T-cell (primary cell): Measurements from ENCODE around the gene KCNJ16. TPM values are rescaled to one million over a fixed set of nuclear protein-coding genes. Genes with fewer than 3 reads are reported as not detected.

Experiments
- ATAC-seq, 4 experiments: fragments of 200-7000 bp in 3 of 4; fragments of 150-1000 bp in 1 of 4; cut with Tn5 transposase; replicated peaks in 1 of 4; 1 replicate in 3 of 4; 2 replicates in 1 of 4; pipeline ENCODE4 v1.10.0; 2021; ENCODE audit warnings: moderate library complexity in 3 of 4, mild to moderate bottlenecking in 2 of 4, moderate number of reproducible peaks in 1 of 4
- CTCF ChIA-PET, 2 donors: fragments of 300-600 bp; sonication (Branson Sonifier 250); formaldehyde crosslinking; loops; one replicate each; lab custom pipeline; 2022; ENCODE audit warnings: antibody characterized with exemption in 2 of 2; lab: Charles Lee
- POLR2A ChIA-PET, 2 donors: fragments of 300-600 bp; sonication (Branson Sonifier 250); formaldehyde crosslinking; loops; one replicate each; lab custom pipeline; 2022; ENCODE audit warnings: antibody characterized with exemption in 2 of 2; lab: Charles Lee
- DNase-seq, 35 experiments: peaks; one replicate each; pipeline versions ENCODE4 v3.0.0 to v3.0.0-alpha.2; 2013 to 2023
- H3K27ac ChIP-seq: one replicate; pipeline ENCODE4 v1.5.1; 2013; ENCODE audit warnings: low read length
- H3K27me3 ChIP-seq, 2 experiments: replicated peaks in 1 of 2; 1 replicate in 1 of 2; 2 replicates in 1 of 2; pipeline versions ENCODE4 v1.6.1 to v1.7.0; 2013; ENCODE audit warnings: low read length in 1 of 2, mixed read lengths in 1 of 2; ENCODE audit not compliant: control insufficient read depth in 2 of 2, insufficient read depth in 2 of 2; ENCODE audit errors: extremely low read depth in 1 of 2
- H3K36me3 ChIP-seq, 2 donors: 1 replicate in 1 of 2; 2 replicates in 1 of 2; pipeline versions ENCODE4 v1.6.1 to v1.7.0; 2013; ENCODE audit warnings: low read length in 1 of 2; ENCODE audit not compliant: control insufficient read depth in 2 of 2, insufficient read depth in 1 of 2; ENCODE audit errors: extremely low read depth in 1 of 2
- H3K4me1 ChIP-seq, 2 experiments: 1 replicate in 1 of 2; 2 replicates in 1 of 2; pipeline versions ENCODE4 v1.6.1 to v1.7.0; 2013; ENCODE audit warnings: low read length in 2 of 2, mixed read lengths in 1 of 2; ENCODE audit not compliant: insufficient read depth in 2 of 2, control insufficient read depth in 1 of 2; ENCODE audit errors: extremely low read depth in 1 of 2
- H3K4me3 ChIP-seq, 2 donors: 1 replicate in 1 of 2; 2 replicates in 1 of 2; pipeline versions ENCODE4 v1.5.1 to v1.7.0; 2013; ENCODE audit warnings: mild to moderate bottlenecking in 2 of 2, low read length in 1 of 2, moderate library complexity in 1 of 2; ENCODE audit not compliant: control insufficient read depth in 1 of 2; ENCODE audit errors: extremely low read depth in 1 of 2
- H3K9me3 ChIP-seq: 2 replicates; pipeline ENCODE4 v1.7.0; 2013
- H3K27ac Mint-ChIP-seq, 2 donors: one replicate each; pipeline ENCODE4 v1.8.0; 2020 to 2021; ENCODE audit warnings: mild to moderate bottlenecking in 2 of 2, mixed read lengths in 2 of 2
- H3K27me3 Mint-ChIP-seq, 2 donors: one replicate each; pipeline ENCODE4 v1.8.0; 2021 to 2022; ENCODE audit warnings: mixed read lengths in 2 of 2
- H3K36me3 Mint-ChIP-seq: one replicate; pipeline ENCODE4 v1.8.0; 2021; ENCODE audit warnings: mixed read lengths
- H3K4me1 Mint-ChIP-seq, 3 donors: one replicate each; pipeline ENCODE4 v1.8.0; 2020 to 2022; ENCODE audit warnings: mixed read lengths in 3 of 3, mild to moderate bottlenecking in 1 of 3
- H3K4me3 Mint-ChIP-seq, 3 donors: one replicate each; pipeline ENCODE4 v1.8.0; 2020 to 2022; ENCODE audit warnings: mild to moderate bottlenecking in 3 of 3, mixed read lengths in 3 of 3, moderate library complexity in 3 of 3
- H3K9me3 Mint-ChIP-seq, 3 donors: one replicate each; pipeline ENCODE4 v1.8.0; 2020 to 2022; ENCODE audit warnings: mixed read lengths in 3 of 3
- WGBS: methylation state at CpG from one replicate; pipeline ENCODE4 v1.1.5; 2013; ENCODE audit warnings: missing lambda C conversion rate; ENCODE audit not compliant: insufficient coverage; 5-methylcytosine and 5-hydroxymethylcytosine counted together
- total RNA-seq, 35 experiments: library from RNA in 6 of 35; stranded (reverse) in 6 of 35; fragments of 120-200 nt in 1 of 35; gene quantifications; one replicate each; pipeline versions ENCODE4 v1.2.1 to v1.2.4 and lab custom pipeline; 2013 to 2026

Gene KCNJ16
- total RNA-seq, 5 donors from 2014 or later (not counting 1 experiment from before 2014, with no cell fraction given), result not detected

- H3K9me3 ChIP-seq, result no peaks in the 10 kb centered on the region
- ATAC-seq (no peak), DNase-seq (no peak)
- Mint-ChIP-seq H3K9me3 (no peaks in the 10 kb centered on the region), H3K27ac (no peak overlapping the region), H3K27me3 (peaks cover 13 to 14% of the 10 kb centered on the region in 2 donors), H3K4me1 (no peaks in the 10 kb centered on the region), H3K36me3 (no peaks in the 10 kb centered on the region), H3K4me3 (no peak overlapping the region)
- H3K27me3 ChIP-seq, result no peaks in the 10 kb centered on the region
- H3K4me1 ChIP-seq, result no peaks in the 10 kb centered on the region
- no peak overlapping the region for H3K4me3 ChIP-seq
- H3K36me3 ChIP-seq, result no peaks in the 10 kb centered on the region
- no peak overlapping the region for H3K27ac ChIP-seq
- ChIA-PET CTCF (interaction anchor here in 1 of 2 donors (0.7 kb wide), 1 partner anchor 288 kb away, joined by 3 read pairs; no protein-coding TSS in a partner anchor), POLR2A (no interaction called here)
- 88% methylated on average over 2 of the region's 3 CpGs for WGBS
These were observed 106.8 kb downstream of the KCNJ16 start for GRCh38 chr17:70181866-70182265.

GRCh38 chr17:70183508-70183907 lies 108.5 kb downstream of the KCNJ16 start:
- H3K4me1 Mint-ChIP-seq, result no peaks in the 10 kb centered on the region
- no peak overlapping the region for H3K4me3 ChIP-seq
- H3K36me3 ChIP-seq, result no peaks in the 10 kb centered on the region
- no peaks in the 10 kb centered on the region for H3K27me3 ChIP-seq
- ChIA-PET POLR2A (no interaction called here), CTCF (no interaction called here)
- ATAC-seq, result no peak
- H3K9me3 ChIP-seq, result no peaks in the 10 kb centered on the region
- H3K9me3 Mint-ChIP-seq, result no peaks in the 10 kb centered on the region
- H3K27ac ChIP-seq, result no peak overlapping the region
- no peak for DNase-seq
- H3K36me3 Mint-ChIP-seq, result no peaks in the 10 kb centered on the region
- no peaks in the 10 kb centered on the region for H3K4me1 ChIP-seq
- H3K4me3 Mint-ChIP-seq, result no peak overlapping the region
- peaks cover 7 to 10% of the 10 kb centered on the region in 2 donors for H3K27me3 Mint-ChIP-seq
- no peak overlapping the region for H3K27ac Mint-ChIP-seq
- WGBS, result no CpG with 5 or more reads among the region's 4 CpGs

GRCh38 chr17:70184207-70184606 lies 109.2 kb downstream of the KCNJ16 start:
- Histone ChIP-seq H3K27me3 (no peaks in the 10 kb centered on the region), H3K36me3 (no peaks in the 10 kb centered on the region), H3K4me3 (no peak overlapping the region), H3K27ac (no peak overlapping the region), H3K9me3 (no peaks in the 10 kb centered on the region), H3K4me1 (no peaks in the 10 kb centered on the region)
- Mint-ChIP-seq H3K27me3 (peaks cover 7 to 10% of the 10 kb centered on the region in 2 donors), H3K4me1 (no peaks in the 10 kb centered on the region), H3K36me3 (no peaks in the 10 kb centered on the region), H3K27ac (no peak overlapping the region), H3K9me3 (no peaks in the 10 kb centered on the region), H3K4me3 (no peak overlapping the region)
- POLR2A ChIA-PET, result no interaction called here
- CTCF ChIA-PET, result no interaction called here
- DNase-seq, result no peak
- ATAC-seq, result no peak

GRCh38 chr17:70184770-70185169 lies 109.7 kb downstream of the KCNJ16 start:
- Histone ChIP-seq H3K4me1 (no peaks in the 10 kb centered on the region), H3K9me3 (no peaks in the 10 kb centered on the region), H3K27me3 (no peaks in the 10 kb centered on the region), H3K36me3 (no peaks in the 10 kb centered on the region), H3K27ac (no peak overlapping the region), H3K4me3 (no peak overlapping the region)
- Mint-ChIP-seq H3K9me3 (no peaks in the 10 kb centered on the region), H3K27ac (no peak overlapping the region), H3K36me3 (no peaks in the 10 kb centered on the region), H3K27me3 (peaks cover 3 to 10% of the 10 kb centered on the region in 2 donors), H3K4me3 (no peak overlapping the region), H3K4me1 (no peaks in the 10 kb centered on the region)
- WGBS, result 83% methylated on average over 3 of the region's 4 CpGs
- ChIA-PET POLR2A (no interaction called here), CTCF (no interaction called here)
- DNase-seq, result no peak
- no peak for ATAC-seq

Other genes with a start within 250 kb of the KCNJ16 start
- under 1 TPM in 2 of 5 donors, not detected in 3; 0.07 to 0.09 TPM for gene KCNJ2, start 94.3 kb downstream of the KCNJ16 start, total RNA-seq